ENCODE results near the gene OR2T33. TPM values are rescaled to one million over a fixed set of nuclear protein-coding genes. Genes with fewer than 3 reads are reported as not detected.

Gene OR2T33
- total RNA-seq, 1 experiment from 2014 or later, result not detected

DNA sequence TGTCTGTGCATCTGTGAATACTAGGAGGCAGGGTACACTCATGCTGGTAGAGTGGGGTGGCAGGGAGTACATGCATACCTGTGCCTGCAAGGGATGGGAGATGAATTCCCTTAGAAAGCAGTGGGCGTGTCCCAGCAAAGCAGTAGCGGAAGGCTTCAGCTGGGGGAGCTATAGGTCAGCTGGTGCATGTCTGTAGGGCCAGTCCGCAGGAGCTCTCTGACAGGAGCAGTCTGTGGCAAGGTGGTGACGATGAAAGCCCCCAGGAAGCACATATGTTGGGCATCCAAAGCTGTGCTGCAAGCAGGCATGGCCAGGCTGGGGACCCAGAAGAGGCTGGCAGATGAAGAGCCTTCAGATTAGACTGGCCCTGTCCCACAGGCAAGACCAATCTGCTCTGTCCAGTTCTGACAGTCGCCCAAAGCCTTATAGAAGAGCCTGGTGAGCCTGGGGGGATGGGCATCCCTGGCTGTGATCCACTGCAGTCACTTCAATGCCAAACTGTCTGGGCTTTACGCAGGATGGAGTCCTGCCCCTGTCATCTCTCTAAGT lies 48.3 kb downstream of the OR2T33 start:
- DNase-seq (ENCODE audit: low read depth, low spot score) (no peak), ATAC-seq (no peak)
- Histone ChIP-seq H3K27me3 (ENCODE audit: control insufficient read depth, insufficient read depth, low read length) (no peaks in the 10 kb centered on the region), H3K4me1 (ENCODE audit: control insufficient read depth, insufficient read depth, low read length) (no peaks in the 10 kb centered on the region), H3K4me3 (ENCODE audit: low read depth in 2 of 2, low read length in 2 of 2) (no peak overlapping the region), H3K36me3 (ENCODE audit: control insufficient read depth, insufficient read depth, low read length) (no peaks in the 10 kb centered on the region), H3K9me3 (ENCODE audit: control insufficient read depth, insufficient read depth, low read depth, low read length) (no peaks in the 10 kb centered on the region), H3K27ac (ENCODE audit: low read length) (no peak overlapping the region)
- ChIA-PET POLR2A (no interaction called here), CTCF (no interaction called here)
- in situ Hi-C loops (cut with HindIII; ENCODE audit: low pct_unique_long_range_greater_than_20kb, low sequenced_read_pairs) (no loop called here), intact Hi-C loops (cut with micrococcal nuclease; ENCODE audit: unreplicated experiment) (no loop called here)
- TF ChIP-seq REST (IDR thresholded peaks at IDR 0.05; ENCODE audit: insufficient read depth in 1 of 2, low read depth in 2 of 2, low read length in 1 of 2), result no peak
- TF ChIP-seq, protein P1, sequence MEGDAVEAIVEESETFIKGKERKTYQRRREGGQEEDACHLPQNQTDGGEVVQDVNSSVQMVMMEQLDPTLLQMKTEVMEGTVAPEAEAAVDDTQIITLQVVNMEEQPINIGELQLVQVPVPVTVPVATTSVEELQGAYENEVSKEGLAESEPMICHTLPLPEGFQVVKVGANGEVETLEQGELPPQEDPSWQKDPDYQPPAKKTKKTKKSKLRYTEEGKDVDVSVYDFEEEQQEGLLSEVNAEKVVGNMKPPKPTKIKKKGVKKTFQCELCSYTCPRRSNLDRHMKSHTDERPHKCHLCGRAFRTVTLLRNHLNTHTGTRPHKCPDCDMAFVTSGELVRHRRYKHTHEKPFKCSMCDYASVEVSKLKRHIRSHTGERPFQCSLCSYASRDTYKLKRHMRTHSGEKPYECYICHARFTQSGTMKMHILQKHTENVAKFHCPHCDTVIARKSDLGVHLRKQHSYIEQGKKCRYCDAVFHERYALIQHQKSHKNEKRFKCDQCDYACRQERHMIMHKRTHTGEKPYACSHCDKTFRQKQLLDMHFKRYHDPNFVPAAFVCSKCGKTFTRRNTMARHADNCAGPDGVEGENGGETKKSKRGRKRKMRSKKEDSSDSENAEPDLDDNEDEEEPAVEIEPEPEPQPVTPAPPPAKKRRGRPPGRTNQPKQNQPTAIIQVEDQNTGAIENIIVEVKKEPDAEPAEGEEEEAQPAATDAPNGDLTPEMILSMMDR (IDR thresholded peaks at IDR 0.05), result no peak
- no peak for TF ChIP-seq SIN3A (IDR thresholded peaks at IDR 0.05; ENCODE audit: borderline replicate concordance, insufficient read depth, low read depth, low read length)
- TF ChIP-seq TCF7L2 (IDR thresholded peaks at IDR 0.05; ENCODE audit: low read depth, low read length), result no peak
- no peak for TF ChIP-seq POLR2AphosphoS5 (IDR thresholded peaks at IDR 0.05; ENCODE audit: low read depth, low read length)
- BruUV-seq (replicated peaks), result no TSS peak

GRCh38 chr1:248225537-248225936 lies 52.2 kb downstream of the OR2T33 start:
- ChIA-PET POLR2A (no interaction called here), CTCF (no interaction called here)
- in situ Hi-C loops (cut with HindIII; ENCODE audit: low pct_unique_long_range_greater_than_20kb, low sequenced_read_pairs), result no loop called here
- Histone ChIP-seq H3K27me3 (ENCODE audit: control insufficient read depth, insufficient read depth, low read length) (no peaks in the 10 kb centered on the region), H3K9me3 (ENCODE audit: control insufficient read depth, insufficient read depth, low read depth, low read length) (no peaks in the 10 kb centered on the region), H3K36me3 (ENCODE audit: control insufficient read depth, insufficient read depth, low read length) (no peaks in the 10 kb centered on the region), H3K4me1 (ENCODE audit: control insufficient read depth, insufficient read depth, low read length) (no peaks in the 10 kb centered on the region), H3K4me3 (ENCODE audit: low read depth in 2 of 2, low read length in 2 of 2) (no peak overlapping the region), H3K27ac (ENCODE audit: low read length) (no peak overlapping the region)
- BruUV-seq (replicated peaks), result no TSS peak
- intact Hi-C loops (cut with micrococcal nuclease; ENCODE audit: unreplicated experiment), result no loop called here
- no peak for DNase-seq (ENCODE audit: low read depth, low spot score)
- TF ChIP-seq POLR2AphosphoS5 (IDR thresholded peaks at IDR 0.05; ENCODE audit: low read depth, low read length), result no peak
- TF ChIP-seq REST (IDR thresholded peaks at IDR 0.05; ENCODE audit: insufficient read depth in 1 of 2, low read depth in 2 of 2, low read length in 1 of 2), result no peak
- no peak for TF ChIP-seq TCF7L2 (IDR thresholded peaks at IDR 0.05; ENCODE audit: low read depth, low read length)
- TF ChIP-seq, protein P1 (IDR thresholded peaks at IDR 0.05), result no peak
- TF ChIP-seq SIN3A (IDR thresholded peaks at IDR 0.05; ENCODE audit: borderline replicate concordance, insufficient read depth, low read depth, low read length), result no peak
- ATAC-seq, result no peak
